Gastrocnemius medialis (tissue), 4 donors: ENCODE measurements around the gene TMEM39B.

Experiments used
- POLR2A ChIP-seq, 2 donors: fragments of 450-650 bp; IDR thresholded peaks; one replicate each; pipeline ENCODE4 v1.6.1; 2017; ENCODE audit warnings: antibody characterized with exemption in 2 of 2, mild to moderate bottlenecking in 2 of 2, moderate library complexity in 2 of 2
- TF ChIP-seq, protein P1 (sequence below), 5 experiments: fragments of 450-650 bp in 3 of 5; fragments of 200-600 bp in 2 of 5; sonication (generic) in 2 of 5; IDR thresholded peaks in 4 of 5; conservative IDR thresholded peaks in 1 of 5; 1 replicate in 4 of 5; 2 replicates in 1 of 5; pipeline ENCODE4 v1.5.1; 2016 to 2019; ENCODE audit warnings: antibody characterized with exemption in 5 of 5, mild to moderate bottlenecking in 3 of 5, moderate library complexity in 3 of 5

- TF ChIP-seq, protein P1, sequence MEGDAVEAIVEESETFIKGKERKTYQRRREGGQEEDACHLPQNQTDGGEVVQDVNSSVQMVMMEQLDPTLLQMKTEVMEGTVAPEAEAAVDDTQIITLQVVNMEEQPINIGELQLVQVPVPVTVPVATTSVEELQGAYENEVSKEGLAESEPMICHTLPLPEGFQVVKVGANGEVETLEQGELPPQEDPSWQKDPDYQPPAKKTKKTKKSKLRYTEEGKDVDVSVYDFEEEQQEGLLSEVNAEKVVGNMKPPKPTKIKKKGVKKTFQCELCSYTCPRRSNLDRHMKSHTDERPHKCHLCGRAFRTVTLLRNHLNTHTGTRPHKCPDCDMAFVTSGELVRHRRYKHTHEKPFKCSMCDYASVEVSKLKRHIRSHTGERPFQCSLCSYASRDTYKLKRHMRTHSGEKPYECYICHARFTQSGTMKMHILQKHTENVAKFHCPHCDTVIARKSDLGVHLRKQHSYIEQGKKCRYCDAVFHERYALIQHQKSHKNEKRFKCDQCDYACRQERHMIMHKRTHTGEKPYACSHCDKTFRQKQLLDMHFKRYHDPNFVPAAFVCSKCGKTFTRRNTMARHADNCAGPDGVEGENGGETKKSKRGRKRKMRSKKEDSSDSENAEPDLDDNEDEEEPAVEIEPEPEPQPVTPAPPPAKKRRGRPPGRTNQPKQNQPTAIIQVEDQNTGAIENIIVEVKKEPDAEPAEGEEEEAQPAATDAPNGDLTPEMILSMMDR (IDR thresholded peaks at IDR 0.05 in 4 of 5, conservative IDR thresholded peaks at IDR 0.05 in 1 of 5), result no peak
- no peak for TF ChIP-seq POLR2A (IDR thresholded peaks at IDR 0.05)
These were observed 39.0 kb downstream of the TMEM39B start for GRCh38 chr1:32111789-32112188.
